HG03025 (cell line): ENCODE measurements around the gene HAS3.
"Not testable (repeated sequence)": the region's sequence is repeated elsewhere in the genome, so short reads cannot be mapped to it uniquely, and the experiment has no call there.

Experiments
- ATAC-seq: cut with Tn5 transposase; IDR thresholded peaks from one replicate; pipeline ENCODE4 v1.9.1; 2021; ENCODE audit warnings: mild to moderate bottlenecking, moderate library complexity; ENCODE audit not compliant: unreplicated experiment, low FRiP score

HAS3 gene

DNA sequence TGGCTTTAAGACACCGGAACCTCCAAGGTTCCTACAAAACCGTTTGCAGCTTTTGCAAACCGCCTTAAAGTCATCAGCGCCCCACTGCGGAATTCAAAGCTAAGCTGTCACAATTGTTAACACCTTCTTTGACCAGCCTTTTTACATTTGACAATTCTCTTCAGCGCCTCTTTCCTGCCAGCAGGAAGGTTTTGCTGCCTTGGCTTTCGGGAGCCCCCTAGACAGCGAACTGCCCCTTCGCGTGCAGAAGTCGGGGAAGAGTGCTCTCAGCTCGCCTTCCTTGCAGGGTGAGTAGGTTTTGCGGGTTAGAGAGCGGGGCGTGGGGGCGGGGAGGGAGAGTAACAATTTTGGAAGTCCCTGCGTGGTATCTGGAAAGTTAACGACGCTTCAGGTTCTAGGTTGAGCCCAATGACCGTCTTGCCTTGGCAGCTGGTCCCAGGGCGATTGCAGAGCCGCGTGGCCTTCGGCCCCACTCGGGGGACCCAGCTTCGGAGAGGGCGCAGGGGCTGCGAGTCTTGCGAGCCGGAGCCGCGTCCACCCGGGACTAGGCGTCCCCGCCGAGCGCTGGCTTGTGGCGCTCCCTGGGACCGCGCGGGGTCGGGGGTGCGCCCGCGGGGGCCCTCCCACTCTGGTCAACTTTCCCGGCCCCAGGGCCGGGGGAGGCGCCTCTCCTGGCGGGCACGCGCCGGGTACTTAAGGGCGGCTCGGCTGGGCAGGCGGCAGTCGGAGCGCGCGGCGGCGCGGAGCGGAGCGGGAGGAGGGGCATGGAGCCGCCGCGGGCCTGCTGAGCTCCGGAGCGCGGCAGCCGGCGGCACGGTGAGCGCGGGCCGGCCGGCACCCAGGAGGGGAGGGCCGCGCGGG, at the start of gene HAS3:
TSS of gene HAS3 (plus strand) at position 153 of the 861 bp plus-strand sequence. CDS start 3,743 bp downstream, outside the sequence.
- ATAC-seq: no peak

- no peak for ATAC-seq
These were observed 49.5 kb upstream of the HAS3 start for GRCh38 chr16:69055980-69056379.

DNA sequence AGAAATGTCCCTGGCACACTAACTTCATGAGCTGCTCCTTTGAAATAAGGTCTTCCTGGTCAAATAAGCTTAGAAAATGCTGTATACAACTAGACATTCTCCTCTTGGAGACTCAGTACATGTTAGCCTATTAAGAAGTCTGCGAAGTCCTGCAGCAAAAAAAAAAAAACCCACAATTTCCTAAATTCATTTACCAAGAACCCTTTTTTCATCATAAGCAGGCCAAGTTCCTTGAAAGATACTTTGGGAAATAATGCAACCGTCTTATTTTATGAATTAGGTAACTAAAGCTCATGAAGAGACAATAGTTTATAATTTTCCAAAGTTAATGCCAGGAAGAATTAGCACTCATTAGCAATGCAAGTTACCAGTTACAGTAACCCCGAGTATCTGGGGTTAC, 49.0 kb upstream of the HAS3 start:
- no peak for ATAC-seq

GRCh38 chr16:69057400-69058378, 47.8 kb upstream of the HAS3 start:
- no peak for ATAC-seq

GRCh38 chr16:69063491-69063890, 42.0 kb upstream of the HAS3 start:
- not testable (repeated sequence) for ATAC-seq

DNA sequence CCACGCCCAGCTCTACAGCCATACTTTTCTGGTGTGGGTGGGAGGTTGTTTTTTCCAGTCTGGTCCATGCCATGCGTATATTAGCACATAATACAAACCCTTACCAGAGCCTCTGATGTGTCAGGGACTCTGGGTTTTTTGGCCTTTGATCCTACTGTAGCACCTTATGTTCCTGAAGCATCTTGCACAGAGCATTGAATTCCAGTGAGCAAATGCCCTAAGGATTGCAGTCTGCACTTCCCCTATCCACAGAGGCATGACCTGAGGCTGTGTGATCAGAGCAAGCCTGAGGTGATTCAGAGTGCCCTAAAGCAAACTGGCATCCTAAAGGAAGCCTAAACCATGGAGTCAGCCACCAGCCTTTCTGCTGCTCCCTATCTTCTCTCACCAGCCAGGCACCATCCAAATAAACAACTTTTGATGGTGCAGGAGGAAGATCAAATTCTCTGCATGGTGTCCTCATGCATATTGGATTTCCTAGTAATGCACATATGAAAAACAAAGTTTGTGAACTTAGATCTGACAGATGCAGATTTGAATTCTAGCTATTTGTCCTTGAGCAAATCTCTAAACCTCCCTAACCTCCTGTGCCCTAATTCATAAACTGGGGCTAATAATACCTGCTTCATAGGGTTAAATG, 41.2 kb upstream of the HAS3 start:
- no peak for ATAC-seq

DNA sequence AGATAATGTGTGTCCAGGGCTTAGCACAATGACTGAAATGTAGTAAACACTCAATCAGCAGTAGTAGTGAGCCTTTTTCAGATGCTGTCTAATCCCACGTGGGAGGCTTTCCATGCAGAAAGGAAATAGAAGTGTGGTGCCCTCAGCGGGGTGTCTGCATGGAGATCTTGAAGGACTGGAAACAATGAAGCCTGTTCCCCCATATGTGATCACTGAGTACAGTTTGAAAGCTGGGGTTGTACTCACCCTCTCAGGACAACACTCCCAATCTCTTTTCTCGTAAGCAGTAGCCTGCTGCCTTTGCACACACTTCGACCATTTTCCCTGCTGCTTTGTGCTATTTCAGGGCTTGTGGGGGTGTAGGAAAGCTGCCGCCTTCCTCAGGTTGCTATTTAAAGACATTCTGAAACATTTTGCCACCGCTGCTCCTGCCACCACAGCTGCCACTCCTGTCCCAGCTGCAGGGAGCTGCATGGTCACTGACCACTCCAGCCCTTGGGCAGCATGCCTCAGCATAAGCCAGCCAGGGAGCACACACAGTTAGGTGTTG, 40.6 kb upstream of the HAS3 start:
- ATAC-seq: no peak

GRCh38 chr16:69069504-69069903, 35.9 kb upstream of the HAS3 start:
- no peak for ATAC-seq

- ATAC-seq: no peak
These were observed 34.4 kb upstream of the HAS3 start for GRCh38 chr16:69071036-69071435.

GRCh38 chr16:69072640-69072974, 32.8 kb upstream of the HAS3 start:
- no peak for ATAC-seq

- ATAC-seq: no peak
These were observed 32.2 kb upstream of the HAS3 start for GRCh38 chr16:69073181-69073702.

- no peak for ATAC-seq
These were observed 28.2 kb upstream of the HAS3 start for GRCh38 chr16:69077251-69077650.

DNA sequence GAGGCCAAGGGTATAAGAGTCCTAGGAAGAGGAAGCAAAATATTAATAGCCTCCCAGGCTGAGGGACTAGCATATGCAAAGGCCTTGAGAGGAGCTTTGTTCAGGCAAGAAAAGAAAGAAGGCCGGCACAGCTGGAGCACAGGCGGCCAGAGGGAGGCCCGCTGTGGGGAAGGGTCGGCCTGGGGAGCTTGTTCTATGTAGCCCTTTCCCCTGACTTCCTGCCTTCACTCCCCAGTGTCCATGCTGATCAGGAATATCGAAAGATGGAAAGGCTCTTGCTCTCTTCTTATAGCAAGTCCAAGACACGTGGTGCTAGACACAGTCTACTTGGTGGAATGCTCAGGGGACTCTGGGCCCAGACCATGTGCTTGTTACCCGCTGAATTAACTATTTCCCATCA, 27.4 kb upstream of the HAS3 start:
- ATAC-seq: no peak

DNA sequence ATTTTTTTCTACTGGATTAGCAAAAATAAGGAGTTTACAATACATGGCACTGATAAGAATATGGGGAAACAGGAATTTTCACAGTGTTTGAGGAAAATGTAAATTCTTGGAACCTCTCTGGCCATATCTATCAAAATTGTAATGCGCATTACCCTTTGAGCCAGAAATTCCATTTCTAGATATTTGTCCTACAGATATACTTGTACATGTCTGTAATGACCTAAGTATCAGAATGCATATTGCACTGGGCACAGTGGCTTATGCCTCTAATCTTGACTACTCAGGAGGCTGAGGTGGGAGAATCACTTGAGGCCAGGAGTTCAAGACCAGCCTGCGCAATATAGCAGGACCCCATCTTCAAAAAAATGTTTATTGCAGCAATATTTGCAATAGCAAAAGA, 25.8 kb upstream of the HAS3 start:
- ATAC-seq: no peak

DNA sequence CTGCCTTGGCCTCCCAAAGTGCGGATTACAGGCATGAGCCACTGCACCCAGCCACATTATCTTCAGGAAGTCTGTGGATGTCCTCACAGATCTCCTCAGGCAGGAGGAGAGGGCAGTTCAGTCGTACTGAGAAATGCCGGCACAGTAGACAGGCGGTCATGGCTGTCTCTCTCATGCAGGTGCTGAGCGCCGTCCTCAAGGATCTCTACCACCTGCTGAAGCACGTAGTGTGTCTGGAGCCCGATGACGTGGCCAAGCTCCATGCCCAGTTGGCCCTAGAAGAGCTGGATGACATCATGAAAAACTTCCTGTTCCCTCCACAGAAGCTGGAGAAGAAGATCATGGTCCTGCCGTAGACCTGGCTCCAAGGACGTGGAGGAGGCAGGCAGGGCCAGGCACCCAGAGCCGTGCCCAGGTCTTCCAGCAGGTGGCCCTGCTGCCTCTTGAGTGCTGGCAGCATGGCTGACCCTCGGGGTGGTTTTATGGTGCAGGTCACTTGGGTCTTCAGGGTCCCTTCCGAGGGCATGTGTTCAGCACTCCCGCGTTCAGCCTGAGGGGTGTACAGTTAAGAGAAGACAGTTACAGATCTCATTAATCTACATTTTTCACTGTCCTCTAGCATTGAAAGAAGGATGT, 22.0 kb upstream of the HAS3 start:
- ATAC-seq: no peak

- ATAC-seq: no peak
These were observed 21.2 kb upstream of the HAS3 start for GRCh38 chr16:69084289-69084688.

GRCh38 chr16:69085032-69085695, 20.3 kb upstream of the HAS3 start:
- ATAC-seq: no peak

DNA sequence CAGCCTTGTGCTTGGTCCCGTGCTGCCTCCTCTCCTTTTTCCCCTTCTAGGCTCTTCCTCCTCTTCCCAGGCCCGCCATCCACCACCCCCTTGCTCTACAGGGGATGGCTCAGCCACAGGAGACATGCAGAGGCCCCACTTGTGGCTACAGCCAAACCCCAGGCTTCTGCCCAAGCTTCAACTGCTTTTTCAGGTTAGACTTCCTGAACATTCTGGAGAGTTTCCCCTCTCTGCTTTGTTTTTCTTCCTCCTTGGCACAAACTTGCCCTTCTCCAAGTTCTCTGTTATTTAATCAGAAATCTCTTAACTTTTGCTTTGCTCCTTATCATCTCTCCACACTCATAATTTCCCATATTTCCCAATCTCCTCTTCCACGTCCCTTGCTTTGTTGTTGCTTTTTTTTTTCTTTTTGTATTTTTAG, 18.3 kb upstream of the HAS3 start:
- no peak for ATAC-seq

DNA sequence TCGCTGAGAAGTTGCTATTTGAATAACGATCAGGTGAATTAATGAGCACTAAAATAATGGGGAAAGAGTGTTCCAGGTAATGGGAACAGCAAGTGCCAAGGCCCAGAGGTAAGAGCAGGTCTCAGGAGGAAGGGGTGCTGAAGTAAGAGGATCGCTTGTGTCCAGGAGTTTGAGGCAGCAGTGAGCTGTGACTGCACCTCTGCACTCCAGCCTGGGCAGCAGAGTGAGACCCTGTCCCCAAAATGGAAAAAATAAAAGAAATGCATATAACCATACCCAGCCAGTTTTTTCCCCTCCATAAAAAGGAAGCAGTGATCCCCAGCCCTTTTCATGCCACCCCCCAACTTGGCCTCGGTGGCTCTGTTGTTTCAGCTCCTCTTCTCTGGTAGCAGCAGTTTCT, 16.8 kb upstream of the HAS3 start:
- ATAC-seq: no peak
